GM12878 (cell line): ENCODE measurements around the gene KIF20A. TPM values are rescaled to one million over a fixed set of nuclear protein-coding genes. Genes with fewer than 3 reads are reported as not detected.

Experiments
- ASH2L ChIP-seq: fragments of 300-600, 200-600 bp; sonication (generic); IDR thresholded peaks from 2 replicates; pipeline ENCODE4 v1.6.1; 2017; ENCODE audit warnings: low read depth, mild to moderate bottlenecking, borderline replicate concordance
- CBFB ChIP-seq: IDR thresholded peaks from 2 replicates; pipeline ENCODE4 v1.6.1; 2016; ENCODE audit warnings: antibody characterized with exemption, low read depth
- E2F4 ChIP-seq: IDR thresholded peaks from 2 replicates; pipeline ENCODE4 v1.6.1; 2012; ENCODE audit warnings: low read depth, low read length, improper control_type of control experiment
- FOS ChIP-seq: IDR thresholded peaks from 3 replicates; pipeline ENCODE4 v1.6.1; 2011; ENCODE audit warnings: borderline replicate concordance; ENCODE audit not compliant: insufficient read length; ENCODE audit errors: extremely low read depth
- IRF5 ChIP-seq: fragments of 450-650 bp; IDR thresholded peaks from 2 replicates; pipeline ENCODE4 v1.6.1; 2017; ENCODE audit warnings: borderline replicate concordance
- NBN ChIP-seq: fragments of 450-650 bp; IDR thresholded peaks from 2 replicates; pipeline ENCODE4 v1.6.1; 2016
- NR2C2 ChIP-seq: IDR thresholded peaks from 2 replicates; pipeline ENCODE4 v1.6.1; 2011; ENCODE audit warnings: borderline replicate concordance, low read depth; ENCODE audit not compliant: control insufficient read depth, insufficient read length
- PBX3 ChIP-seq: IDR thresholded peaks from 2 replicates; pipeline ENCODE4 v1.6.1; 2011; ENCODE audit warnings: mild to moderate bottlenecking, low read depth, low read length, moderate library complexity; ENCODE audit not compliant: insufficient replicate concordance
- POLR2AphosphoS2 ChIP-seq: IDR thresholded peaks from 2 replicates; pipeline ENCODE4 v1.6.1; 2011; ENCODE audit warnings: low read depth, mild to moderate bottlenecking, low read length, improper control_type of control experiment, moderate library complexity
- POLR2AphosphoS5 ChIP-seq: IDR thresholded peaks from 2 replicates; pipeline ENCODE4 v1.6.1; 2011; ENCODE audit warnings: mild to moderate bottlenecking, low read length, inconsistent platforms
- PRDM15 ChIP-seq: fragments of 450-650 bp; formaldehyde crosslinking; IDR thresholded peaks from 2 replicates; pipeline ENCODE4 v1.4.0; 2020; ENCODE audit warnings: mild to moderate bottlenecking, moderate library complexity
- RAD51 ChIP-seq: fragments of 450-650 bp; IDR thresholded peaks from 2 replicates; pipeline ENCODE4 v1.6.1; 2016; ENCODE audit warnings: moderate library complexity, mild to moderate bottlenecking, inconsistent platforms
- SMAD5 ChIP-seq: IDR thresholded peaks from 2 replicates; pipeline ENCODE4 v1.6.1; 2016; ENCODE audit warnings: antibody characterized with exemption, low read depth
- TCF12 ChIP-seq: IDR thresholded peaks from 2 replicates; pipeline ENCODE4 v1.6.1; 2011; ENCODE audit warnings: low read depth, mild to moderate bottlenecking, low read length
- WRNIP1 ChIP-seq: IDR thresholded peaks from 2 replicates; pipeline ENCODE4 v1.6.1; 2011; ENCODE audit warnings: low read depth, low read length, improper control_type of control experiment, borderline replicate concordance
- ZNF274 ChIP-seq: IDR thresholded peaks from one replicate; pipeline ENCODE4 v1.8.0; 2011; ENCODE audit not compliant: insufficient read length, insufficient read depth
- ZNF592 ChIP-seq: fragments of 450-650 bp; IDR thresholded peaks from 2 replicates; pipeline ENCODE4 v1.6.1; 2017; ENCODE audit warnings: mild to moderate bottlenecking, moderate library complexity
- polyA plus RNA-seq, 11 experiments: library from polyadenylated mRNA; depleted of rRNA in 4 of 11; unstranded in 6 of 11; stranded (reverse) in 5 of 11; fragments of >200 nt; fragmentation: Nextera tagmentation in 4 of 11; fragmentation: Illumina TruSeq in 1 of 11; extraction: Ambion mirVana in 4 of 11; extraction: Trizol in 1 of 11; gene quantifications; 1 replicate in 1 of 11; 2 replicates in 10 of 11; pipeline versions ENCODE4 v1.2.1 to v1.2.3, GENCODE V29; 2011 to 2016; ENCODE audit warnings: inconsistent platforms in 2 of 11, missing spikeins in 2 of 11, low read depth in 1 of 11
- total RNA-seq, 4 experiments: library from RNA; depleted of rRNA in 3 of 4; stranded (reverse); fragments of >200 nt in 3 of 4; fragmentation: Illumina TruSeq in 1 of 4; extraction: Trizol in 1 of 4; gene quantifications; 2 replicates each; pipeline versions ENCODE4 v1.2.1 to v1.2.3, GENCODE V29; 2013 to 2021

KIF20A gene
- total and polyA plus RNA-seq, 10 of the 15 experiments (the other 5 are each of a cell fraction or from before 2014, with no cell fraction given) = 20.7 to 61.9 (median 45.3) TPM

- TF ChIP-seq PBX3 = peak; percentile 25
- no peak for TF ChIP-seq IRF5
- no peak for TF ChIP-seq ASH2L
- no peak for TF ChIP-seq CBFB
- TF ChIP-seq ZNF592 = no peak
- TF ChIP-seq PRDM15 = no peak
- TF ChIP-seq POLR2AphosphoS2 = no peak; the same call in 1 of the 2 replicates
- TF ChIP-seq FOS = peak; percentile 58
- no peak for TF ChIP-seq NR2C2
- TF ChIP-seq POLR2AphosphoS5 = peak; percentile 91
- TF ChIP-seq WRNIP1 = no peak
- no peak for TF ChIP-seq RAD51
- peak; percentile 98 for TF ChIP-seq E2F4
- TF ChIP-seq SMAD5 = no peak
- TF ChIP-seq ZNF274 = no peak
- no peak for TF ChIP-seq TCF12
- TF ChIP-seq NBN = peak; percentile 28; the same call in 1 of the 2 replicates
These were observed 34.5 kb downstream of the KIF20A start, which contains the start of gene CDC23 (continued) for GRCh38 chr5:138213161-138214029.
